ENCODE data around the gene GPD1L.

The GPD1L gene

GRCh38 chr3:32117320-32117719, 10.9 kb downstream of the GPD1L start:
- Histone ChIP-seq H3K4me3 (ENCODE audit: low read length) (no peak overlapping the region), H2AFZ (ENCODE audit: low read depth, low read length) (no peak overlapping the region), H3K9ac (ENCODE audit: low read length) (no peak overlapping the region), H3K27me3 (ENCODE audit: low read depth, low read length) (no peaks in the 10 kb centered on the region), H4K20me1 (ENCODE audit: insufficient read depth, low read length) (no peaks in the 10 kb centered on the region), H3K4me1 (ENCODE audit: low read length) (peaks cover 29% of the 10 kb centered on the region), H3K79me2 (ENCODE audit: low read length) (peaks cover 32% of the 10 kb centered on the region), H3K36me3 (replicated peaks; ENCODE audit: low read depth, low read length) (no peaks in the 10 kb centered on the region), H3K27ac (ENCODE audit: low read length) (no peak overlapping the region), H3K9me3 (ENCODE audit: insufficient read depth, low read length) (no peaks in the 10 kb centered on the region), H3K4me2 (ENCODE audit: low read length) (no peak overlapping the region)
- TF ChIP-seq, protein P1, sequence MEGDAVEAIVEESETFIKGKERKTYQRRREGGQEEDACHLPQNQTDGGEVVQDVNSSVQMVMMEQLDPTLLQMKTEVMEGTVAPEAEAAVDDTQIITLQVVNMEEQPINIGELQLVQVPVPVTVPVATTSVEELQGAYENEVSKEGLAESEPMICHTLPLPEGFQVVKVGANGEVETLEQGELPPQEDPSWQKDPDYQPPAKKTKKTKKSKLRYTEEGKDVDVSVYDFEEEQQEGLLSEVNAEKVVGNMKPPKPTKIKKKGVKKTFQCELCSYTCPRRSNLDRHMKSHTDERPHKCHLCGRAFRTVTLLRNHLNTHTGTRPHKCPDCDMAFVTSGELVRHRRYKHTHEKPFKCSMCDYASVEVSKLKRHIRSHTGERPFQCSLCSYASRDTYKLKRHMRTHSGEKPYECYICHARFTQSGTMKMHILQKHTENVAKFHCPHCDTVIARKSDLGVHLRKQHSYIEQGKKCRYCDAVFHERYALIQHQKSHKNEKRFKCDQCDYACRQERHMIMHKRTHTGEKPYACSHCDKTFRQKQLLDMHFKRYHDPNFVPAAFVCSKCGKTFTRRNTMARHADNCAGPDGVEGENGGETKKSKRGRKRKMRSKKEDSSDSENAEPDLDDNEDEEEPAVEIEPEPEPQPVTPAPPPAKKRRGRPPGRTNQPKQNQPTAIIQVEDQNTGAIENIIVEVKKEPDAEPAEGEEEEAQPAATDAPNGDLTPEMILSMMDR (IDR thresholded peaks at IDR 0.05; ENCODE audit: low read depth, low read length): no peak
- no peak for TF ChIP-seq EZH2phosphoT487 (IDR thresholded peaks at IDR 0.05; ENCODE audit: low read depth)

DNA sequence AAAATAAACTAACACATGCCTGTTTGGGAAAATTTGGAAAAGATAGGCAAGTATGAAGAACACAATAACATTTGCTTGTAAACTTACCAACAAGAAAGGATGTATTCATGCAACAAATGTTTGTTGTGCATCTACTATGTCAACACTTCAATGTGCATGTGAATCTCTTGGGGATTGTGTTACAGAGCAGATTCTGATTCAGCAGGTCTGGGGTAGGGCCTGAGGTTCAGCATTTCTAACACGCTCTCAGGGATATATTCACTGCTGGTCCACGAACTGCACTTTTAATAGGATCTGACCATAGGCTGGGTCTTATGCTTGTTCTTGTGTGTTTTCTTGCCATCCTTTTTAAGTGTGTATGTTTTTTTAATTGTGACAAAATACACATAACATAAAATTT, 11.8 kb downstream of the GPD1L start:
- H3K9ac ChIP-seq (ENCODE audit: low read length): no peak overlapping the region
- H2AFZ ChIP-seq (ENCODE audit: low read depth, low read length): no peak overlapping the region
- TF ChIP-seq, protein P1 (IDR thresholded peaks at IDR 0.05; ENCODE audit: low read depth, low read length): no peak
- no peak for TF ChIP-seq EZH2phosphoT487 (IDR thresholded peaks at IDR 0.05; ENCODE audit: low read depth)
- no peaks in the 10 kb centered on the region for H3K36me3 ChIP-seq (replicated peaks; ENCODE audit: low read depth, low read length)
- no peaks in the 10 kb centered on the region for H3K9me3 ChIP-seq (ENCODE audit: insufficient read depth, low read length)
- H3K79me2 ChIP-seq (ENCODE audit: low read length): peaks cover 32% of the 10 kb centered on the region
- H4K20me1 ChIP-seq (ENCODE audit: insufficient read depth, low read length): no peaks in the 10 kb centered on the region
- H3K27ac ChIP-seq (ENCODE audit: low read length): no peak overlapping the region
- no peak overlapping the region for H3K4me3 ChIP-seq (ENCODE audit: low read length)
- H3K4me1 ChIP-seq (ENCODE audit: low read length): peaks cover 29% of the 10 kb centered on the region
- H3K27me3 ChIP-seq (ENCODE audit: low read depth, low read length): no peaks in the 10 kb centered on the region
- H3K4me2 ChIP-seq (ENCODE audit: low read length): no peak overlapping the region

- H3K4me2 ChIP-seq (ENCODE audit: low read length): peak overlapping the region; percentile 81
These were observed 14.1 kb downstream of the GPD1L start for GRCh38 chr3:32120471-32120870.

DNA sequence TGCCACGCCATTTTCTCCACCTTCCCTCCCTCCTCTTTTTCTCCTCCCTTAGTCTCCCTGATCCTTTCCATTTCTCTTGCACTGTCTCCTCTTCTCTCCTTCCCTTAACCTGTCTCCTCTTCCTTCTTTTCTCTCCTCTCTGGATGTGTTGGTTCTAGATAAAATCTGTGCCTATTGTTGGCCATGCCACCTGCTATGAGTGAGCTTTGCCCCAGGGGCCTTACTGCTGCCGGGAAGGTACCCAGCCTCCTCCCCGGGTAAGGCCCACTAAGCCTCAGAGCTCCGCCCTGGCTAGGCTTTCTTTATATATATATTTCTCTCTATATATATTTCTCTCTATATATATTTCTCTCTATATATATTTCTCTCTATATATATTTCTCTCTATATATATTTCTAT, 14.7 kb downstream of the GPD1L start:
- H3K27me3 ChIP-seq (ENCODE audit: low read depth, low read length): no peaks in the 10 kb centered on the region
- H3K79me2 ChIP-seq (ENCODE audit: low read length): peaks cover 31% of the 10 kb centered on the region
- H4K20me1 ChIP-seq (ENCODE audit: insufficient read depth, low read length): no peaks in the 10 kb centered on the region
- H3K4me1 ChIP-seq (ENCODE audit: low read length): peaks cover 29% of the 10 kb centered on the region
- H3K36me3 ChIP-seq (replicated peaks; ENCODE audit: low read depth, low read length): no peaks in the 10 kb centered on the region
- H3K27ac ChIP-seq (ENCODE audit: low read length): peak overlapping the region; percentile 46
- H3K9me3 ChIP-seq (ENCODE audit: insufficient read depth, low read length): no peaks in the 10 kb centered on the region
- H2AFZ ChIP-seq (ENCODE audit: low read depth, low read length): peak overlapping the region; percentile 89
- TF ChIP-seq EZH2phosphoT487 (IDR thresholded peaks at IDR 0.05; ENCODE audit: low read depth): no peak
- TF ChIP-seq, protein P1 (IDR thresholded peaks at IDR 0.05; ENCODE audit: low read depth, low read length): no peak
- peak overlapping the region; percentile 81 for H3K4me2 ChIP-seq (ENCODE audit: low read length)
- H3K4me3 ChIP-seq (ENCODE audit: low read length): peak overlapping the region; percentile 58
- peak overlapping the region; percentile 49; the same call in 1 of the 2 replicates for H3K9ac ChIP-seq (ENCODE audit: low read length)

More at GRCh38 chr3:32120471-32120870, 14.1 kb downstream of the GPD1L start:
- Histone ChIP-seq H3K9me3 (ENCODE audit: insufficient read depth, low read length) (no peaks in the 10 kb centered on the region), H3K36me3 (replicated peaks; ENCODE audit: low read depth, low read length) (no peaks in the 10 kb centered on the region), H4K20me1 (ENCODE audit: insufficient read depth, low read length) (no peaks in the 10 kb centered on the region), H3K9ac (ENCODE audit: low read length) (peak overlapping the region; percentile 51; the same call in 1 of the 2 replicates), H3K4me1 (ENCODE audit: low read length) (peaks cover 29% of the 10 kb centered on the region), H2AFZ (ENCODE audit: low read depth, low read length) (peak overlapping the region; percentile 89), H3K79me2 (ENCODE audit: low read length) (peaks cover 32% of the 10 kb centered on the region), H3K27ac (ENCODE audit: low read length) (peak overlapping the region; percentile 46), H3K27me3 (ENCODE audit: low read depth, low read length) (no peaks in the 10 kb centered on the region), H3K4me3 (ENCODE audit: low read length) (peak overlapping the region; percentile 58)
- TF ChIP-seq, protein P1 (IDR thresholded peaks at IDR 0.05; ENCODE audit: low read depth, low read length): no peak
- no peak for TF ChIP-seq EZH2phosphoT487 (IDR thresholded peaks at IDR 0.05; ENCODE audit: low read depth)

All from OCI-LY3 (cell line).